T-cell (primary cell): ENCODE results near the gene SMG6. TPM values are rescaled to one million over a fixed set of nuclear protein-coding genes. Genes with fewer than 3 reads are reported as not detected.

Experiments
- ATAC-seq, 4 experiments: fragments of 200-7000 bp in 3 of 4; fragments of 150-1000 bp in 1 of 4; cut with Tn5 transposase; replicated peaks in 1 of 4; 1 replicate in 3 of 4; 2 replicates in 1 of 4; pipeline ENCODE4 v1.10.0; 2021; ENCODE audit warnings: moderate library complexity in 3 of 4, mild to moderate bottlenecking in 2 of 4, moderate number of reproducible peaks in 1 of 4
- CTCF ChIA-PET, 2 donors: fragments of 300-600 bp; sonication (Branson Sonifier 250); formaldehyde crosslinking; loops; one replicate each; lab custom pipeline; 2022; ENCODE audit warnings: antibody characterized with exemption in 2 of 2; lab: Charles Lee
- POLR2A ChIA-PET, 2 donors: fragments of 300-600 bp; sonication (Branson Sonifier 250); formaldehyde crosslinking; loops; one replicate each; lab custom pipeline; 2022; ENCODE audit warnings: antibody characterized with exemption in 2 of 2; lab: Charles Lee
- DNase-seq, 35 experiments: peaks; one replicate each; pipeline versions ENCODE4 v3.0.0 to v3.0.0-alpha.2; 2013 to 2023
- H3K27ac ChIP-seq: one replicate; pipeline ENCODE4 v1.5.1; 2013; ENCODE audit warnings: low read length
- H3K27me3 ChIP-seq, 2 experiments: replicated peaks in 1 of 2; 1 replicate in 1 of 2; 2 replicates in 1 of 2; pipeline versions ENCODE4 v1.6.1 to v1.7.0; 2013; ENCODE audit warnings: low read length in 1 of 2, mixed read lengths in 1 of 2; ENCODE audit not compliant: control insufficient read depth in 2 of 2, insufficient read depth in 2 of 2; ENCODE audit errors: extremely low read depth in 1 of 2
- H3K36me3 ChIP-seq, 2 donors: 1 replicate in 1 of 2; 2 replicates in 1 of 2; pipeline versions ENCODE4 v1.6.1 to v1.7.0; 2013; ENCODE audit warnings: low read length in 1 of 2; ENCODE audit not compliant: control insufficient read depth in 2 of 2, insufficient read depth in 1 of 2; ENCODE audit errors: extremely low read depth in 1 of 2
- H3K4me1 ChIP-seq, 2 experiments: 1 replicate in 1 of 2; 2 replicates in 1 of 2; pipeline versions ENCODE4 v1.6.1 to v1.7.0; 2013; ENCODE audit warnings: low read length in 2 of 2, mixed read lengths in 1 of 2; ENCODE audit not compliant: insufficient read depth in 2 of 2, control insufficient read depth in 1 of 2; ENCODE audit errors: extremely low read depth in 1 of 2
- H3K4me3 ChIP-seq, 2 donors: 1 replicate in 1 of 2; 2 replicates in 1 of 2; pipeline versions ENCODE4 v1.5.1 to v1.7.0; 2013; ENCODE audit warnings: mild to moderate bottlenecking in 2 of 2, low read length in 1 of 2, moderate library complexity in 1 of 2; ENCODE audit not compliant: control insufficient read depth in 1 of 2; ENCODE audit errors: extremely low read depth in 1 of 2
- H3K9me3 ChIP-seq: 2 replicates; pipeline ENCODE4 v1.7.0; 2013
- H3K27ac Mint-ChIP-seq, 2 donors: one replicate each; pipeline ENCODE4 v1.8.0; 2020 to 2021; ENCODE audit warnings: mild to moderate bottlenecking in 2 of 2, mixed read lengths in 2 of 2
- H3K27me3 Mint-ChIP-seq, 2 donors: one replicate each; pipeline ENCODE4 v1.8.0; 2021 to 2022; ENCODE audit warnings: mixed read lengths in 2 of 2
- H3K36me3 Mint-ChIP-seq: one replicate; pipeline ENCODE4 v1.8.0; 2021; ENCODE audit warnings: mixed read lengths
- H3K4me1 Mint-ChIP-seq, 3 donors: one replicate each; pipeline ENCODE4 v1.8.0; 2020 to 2022; ENCODE audit warnings: mixed read lengths in 3 of 3, mild to moderate bottlenecking in 1 of 3
- H3K4me3 Mint-ChIP-seq, 3 donors: one replicate each; pipeline ENCODE4 v1.8.0; 2020 to 2022; ENCODE audit warnings: mild to moderate bottlenecking in 3 of 3, mixed read lengths in 3 of 3, moderate library complexity in 3 of 3
- H3K9me3 Mint-ChIP-seq, 3 donors: one replicate each; pipeline ENCODE4 v1.8.0; 2020 to 2022; ENCODE audit warnings: mixed read lengths in 3 of 3
- WGBS: methylation state at CpG from one replicate; pipeline ENCODE4 v1.1.5; 2013; ENCODE audit warnings: missing lambda C conversion rate; ENCODE audit not compliant: insufficient coverage; 5-methylcytosine and 5-hydroxymethylcytosine counted together
- total RNA-seq, 35 experiments: library from RNA in 6 of 35; stranded (reverse) in 6 of 35; fragments of 120-200 nt in 1 of 35; gene quantifications; one replicate each; pipeline versions ENCODE4 v1.2.1 to v1.2.4 and lab custom pipeline; 2013 to 2026

SMG6 gene
- total RNA-seq, 5 donors from 2014 or later (not counting 1 experiment from before 2014, with no cell fraction given): 42.7 to 55.4 (median 45.9) TPM

GRCh38 chr17:2048805-2049204 lies 254.8 kb downstream of the SMG6 start:
- Histone ChIP-seq H3K36me3 (peaks cover 0 to 1% of the 10 kb centered on the region in 2 donors), H3K4me1 (peaks cover 18 to 44% of the 10 kb centered on the region in 2 experiments), H3K27me3 (peaks cover 0 to 33% of the 10 kb centered on the region in 2 experiments), H3K27ac (no peak overlapping the region), H3K4me3 (no peak overlapping the region), H3K9me3 (no peaks in the 10 kb centered on the region)
- H3K36me3 Mint-ChIP-seq: no peaks in the 10 kb centered on the region
- H3K27me3 Mint-ChIP-seq: no peaks in the 10 kb centered on the region
- H3K4me1 Mint-ChIP-seq: peaks cover 21 to 27% (median 25%) of the 10 kb centered on the region in 3 donors
- H3K4me3 Mint-ChIP-seq: peak overlapping the region; percentile 60 to 68 (median 67)
- ChIA-PET CTCF (no interaction called here), POLR2A (no interaction called here)
- WGBS: no CpG with 5 or more reads among the region's 9 CpGs
- DNase-seq (no peak), ATAC-seq (no peak)
- H3K27ac Mint-ChIP-seq: no peak overlapping the region
- H3K9me3 Mint-ChIP-seq: no peaks in the 10 kb centered on the region

- ATAC-seq (no peak), DNase-seq (no peak)
- Histone ChIP-seq H3K4me1 (peaks cover 19 to 39% of the 10 kb centered on the region in 2 experiments), H3K27ac (no peak overlapping the region), H3K4me3 (no peak overlapping the region), H3K9me3 (no peaks in the 10 kb centered on the region), H3K36me3 (peaks cover 0 to 12% of the 10 kb centered on the region in 2 donors), H3K27me3 (peaks cover 0 to 33% of the 10 kb centered on the region in 2 experiments)
- Mint-ChIP-seq H3K36me3 (peaks cover 10% of the 10 kb centered on the region), H3K9me3 (no peaks in the 10 kb centered on the region), H3K27ac (no peak overlapping the region), H3K4me1 (peaks cover 24 to 31% (median 29%) of the 10 kb centered on the region in 3 donors), H3K4me3 (no peak overlapping the region), H3K27me3 (no peaks in the 10 kb centered on the region)
- ChIA-PET CTCF (no interaction called here), POLR2A (interaction anchor here in 1 of 2 donors (0.6 kb wide), 1 partner anchor 129 kb away, joined by 3 read pairs; no protein-coding TSS in a partner anchor)
- WGBS: 96% methylated on average over 6 of the region's 6 CpGs
Measured at GRCh38 chr17:2047590-2047989, 256.0 kb downstream of the SMG6 start.

GRCh38 chr17:2044263-2044894 lies 259.2 kb downstream of the SMG6 start:
- POLR2A ChIA-PET: interaction anchor here in 1 of 2 donors (0.7 kb wide), 1 partner anchor 398 kb away, joined by 14 read pairs; no protein-coding TSS in a partner anchor
- Histone ChIP-seq H3K4me3 (no peak overlapping the region), H3K27me3 (peaks cover 0 to 19% of the 10 kb centered on the region in 2 experiments), H3K27ac (no peak overlapping the region), H3K4me1 (peaks cover 21 to 33% of the 10 kb centered on the region in 2 experiments), H3K9me3 (no peaks in the 10 kb centered on the region), H3K36me3 (peaks cover 6 to 23% of the 10 kb centered on the region in 2 donors)
- 100% methylated on average over 3 of the region's 5 CpGs for WGBS
- CTCF ChIA-PET: interaction anchor here in 1 of 2 donors (0.6 kb wide), 2 partner anchors 235 to 776 kb away, joined by 3 to 4 read pairs; no protein-coding TSS in a partner anchor
- Mint-ChIP-seq H3K9me3 (no peaks in the 10 kb centered on the region), H3K27me3 (no peaks in the 10 kb centered on the region), H3K27ac (peak overlapping the region in 1 of 2 donors; percentile 31), H3K4me3 (no peak overlapping the region), H3K4me1 (peaks cover 22 to 36% (median 32%) of the 10 kb centered on the region in 3 donors), H3K36me3 (peaks cover 10% of the 10 kb centered on the region)
- ATAC-seq: no peak
- no peak for DNase-seq

DNA sequence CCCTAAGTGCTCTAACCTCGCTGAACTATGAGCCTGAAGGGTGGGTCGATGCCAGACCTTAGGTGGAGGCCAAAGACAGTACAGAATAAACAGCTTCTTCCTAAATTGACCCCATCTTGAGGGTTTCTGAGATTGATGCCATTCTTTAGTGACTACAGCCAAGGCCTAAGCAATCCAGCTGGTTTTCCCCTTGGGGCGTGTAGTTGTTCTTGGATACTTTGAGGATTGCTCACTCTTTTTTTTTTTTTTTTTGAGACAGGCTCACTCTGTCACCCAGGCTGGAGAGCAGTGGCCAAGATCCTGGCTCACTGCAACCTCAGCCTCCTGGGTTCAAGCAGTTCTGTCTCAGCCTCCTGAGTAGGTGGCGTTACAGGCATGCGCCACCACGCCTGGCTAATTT lies 259.8 kb downstream of the SMG6 start:
- Histone ChIP-seq H3K4me3 (no peak overlapping the region), H3K27ac (no peak overlapping the region), H3K36me3 (peaks cover 6 to 24% of the 10 kb centered on the region in 2 donors), H3K4me1 (peaks cover 15 to 27% of the 10 kb centered on the region in 2 experiments), H3K9me3 (no peaks in the 10 kb centered on the region), H3K27me3 (peaks cover 0 to 13% of the 10 kb centered on the region in 2 experiments)
- Mint-ChIP-seq H3K36me3 (peaks cover 10% of the 10 kb centered on the region), H3K27me3 (no peaks in the 10 kb centered on the region), H3K27ac (no peak overlapping the region), H3K4me1 (peaks cover 22 to 30% (median 26%) of the 10 kb centered on the region in 3 donors), H3K9me3 (no peaks in the 10 kb centered on the region), H3K4me3 (peak overlapping the region; percentile 82 to 95 (median 88))
- DNase-seq (no peak), ATAC-seq (no peak)
- POLR2A ChIA-PET: interaction anchor here in 1 of 2 donors (0.7 kb wide), 1 partner anchor 210 kb away, joined by 3 read pairs; no protein-coding TSS in a partner anchor
- WGBS: 100% methylated on average over 3 of the region's 6 CpGs
- CTCF ChIA-PET: no interaction called here

- Histone ChIP-seq H3K9me3 (no peaks in the 10 kb centered on the region), H3K27me3 (peaks cover 0 to 5% of the 10 kb centered on the region in 2 experiments), H3K4me1 (peaks cover 9 to 20% of the 10 kb centered on the region in 2 experiments), H3K27ac (peak overlapping the region; percentile 80), H3K4me3 (peak overlapping the region in 1 of 2 donors; percentile 84), H3K36me3 (peaks cover 9 to 29% of the 10 kb centered on the region in 2 donors)
- DNase-seq (no peak), ATAC-seq (no peak)
- 94% methylated on average over 4 of the region's 5 CpGs for WGBS
- ChIA-PET POLR2A (no interaction called here), CTCF (no interaction called here)
- Mint-ChIP-seq H3K36me3 (peaks cover 10% of the 10 kb centered on the region), H3K4me1 (peaks cover 19 to 26% (median 22%) of the 10 kb centered on the region in 3 donors), H3K9me3 (no peaks in the 10 kb centered on the region), H3K4me3 (peak overlapping the region; percentile 82 to 95 (median 88)), H3K27ac (peak overlapping the region; percentile 89), H3K27me3 (no peaks in the 10 kb centered on the region)
Measured at GRCh38 chr17:2042933-2043332, 260.7 kb downstream of the SMG6 start.

- Histone ChIP-seq H3K27me3 (no peaks in the 10 kb centered on the region), H3K4me3 (peak overlapping the region; percentile 69 to 84), H3K36me3 (peaks cover 13 to 33% of the 10 kb centered on the region in 2 donors), H3K4me1 (peaks cover 9 to 20% of the 10 kb centered on the region in 2 experiments), H3K9me3 (no peaks in the 10 kb centered on the region), H3K27ac (peak overlapping the region; percentile 80)
- peak overlapping the region; percentile 82 to 95 (median 88) for H3K4me3 Mint-ChIP-seq
- peaks cover 17 to 26% (median 22%) of the 10 kb centered on the region in 3 donors for H3K4me1 Mint-ChIP-seq
- ChIA-PET CTCF (interaction anchor here in 1 of 2 donors (0.5 kb wide), 1 partner anchor 154 kb away, joined by 3 read pairs; no protein-coding TSS in a partner anchor), POLR2A (no interaction called here)
- no peaks in the 10 kb centered on the region for H3K9me3 Mint-ChIP-seq
- H3K27ac Mint-ChIP-seq: peak overlapping the region; percentile 89
- WGBS: 38% methylated on average over 13 of the region's 17 CpGs
- H3K27me3 Mint-ChIP-seq: no peaks in the 10 kb centered on the region
- ATAC-seq (no peak), DNase-seq (peak in 1 of 35 experiments; percentile 34)
- H3K36me3 Mint-ChIP-seq: peaks cover 14% of the 10 kb centered on the region
Measured at GRCh38 chr17:2042390-2042847, 261.2 kb downstream of the SMG6 start.
